ENCODE results near the gene MYLK4. TPM values are rescaled to one million over a fixed set of nuclear protein-coding genes. Genes with fewer than 3 reads are reported as not detected.

MYLK4 gene
- polyA plus RNA-seq, 3 donors, result 0.04 to 0.45 (median 0.08) TPM

DNA sequence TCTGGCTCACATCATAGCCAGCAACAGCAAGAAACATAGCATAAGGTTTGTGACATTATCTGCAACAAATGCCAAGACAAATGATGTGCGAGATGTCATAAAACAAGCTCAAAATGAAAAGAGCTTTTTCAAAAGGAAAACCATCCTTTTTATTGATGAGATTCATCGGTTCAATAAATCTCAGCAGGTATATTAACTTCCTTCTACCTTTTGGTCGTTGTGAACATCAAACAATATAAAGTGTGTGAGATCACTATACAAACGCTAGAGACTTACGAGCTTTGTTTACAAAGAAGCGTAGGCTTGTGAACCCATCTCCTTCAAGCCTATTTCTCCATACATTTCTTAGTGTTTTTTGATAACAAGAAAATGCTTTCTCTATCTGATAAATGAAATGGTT is 18.0 kb upstream of the MYLK4 start:
- peaks cover 82% of the 10 kb centered on the region for H3K79me2 ChIP-seq (ENCODE audit: insufficient read depth, low read length)
- H4K20me1 ChIP-seq (ENCODE audit: insufficient read depth, low read length), result peaks cover 66% of the 10 kb centered on the region
- Mint-ChIP-seq H3K36me3 (peaks cover 36 to 39% of the 10 kb centered on the region in 2 donors), H3K9me3 (peaks cover 0 to 3% (median 0%) of the 10 kb centered on the region in 7 donors), H3K27me3 (ENCODE audit: low read depth in 3 of 3) (peaks cover 0 to 2% (median 0%) of the 10 kb centered on the region in 3 donors), H3K27ac (peak overlapping the region in 1 of 7 donors; percentile 59), H3K4me1 (peaks cover 53% of the 10 kb centered on the region), H3K4me3 (peak overlapping the region; percentile 63 to 91)
- no peak overlapping the region for H3K27ac ChIP-seq (ENCODE audit: low read depth in 1 of 2, low read length in 2 of 2)
- intact Hi-C loops (cut with micrococcal nuclease), result loop anchor here (5.0 to 10.0 kb wide), 4 partner anchors 286 to 1174 kb away; partner anchors contain the start of genes GMDS (in 1 of the 2) and RIPK1 (in 1 of the 2)
- no peaks in the 10 kb centered on the region for H3K27me3 ChIP-seq (ENCODE audit: control insufficient read depth in 2 of 2, insufficient read depth in 2 of 2, low read length in 2 of 2)
- peak overlapping the region in 1 of 3 experiments; percentile 92 for H3K4me3 ChIP-seq (replicated peaks in 1 of 3; ENCODE audit: low read depth in 2 of 3, low read length in 3 of 3)
- peaks cover 20 to 41% of the 10 kb centered on the region in 2 donors for H3K36me3 ChIP-seq (replicated peaks in 1 of 2; ENCODE audit: control insufficient read depth in 1 of 2, insufficient read depth in 2 of 2, low read length in 2 of 2)
- H3K9ac ChIP-seq (ENCODE audit: insufficient read depth, low read length, poor library complexity, severe bottlenecking), result no peak overlapping the region
- H3K9me3 ChIP-seq (replicated peaks in 1 of 2; ENCODE audit: control insufficient read depth in 1 of 2, insufficient read depth in 1 of 2, low read length in 2 of 2), result no peaks in the 10 kb centered on the region
- peak overlapping the region; percentile 92 for H3K4me2 ChIP-seq (replicated peaks; ENCODE audit: extremely low read depth, low read length, poor library complexity, severe bottlenecking)
- peaks cover 34 to 56% of the 10 kb centered on the region in 2 donors for H3K4me1 ChIP-seq (ENCODE audit: control insufficient read depth in 1 of 2, insufficient read depth in 2 of 2, low read length in 2 of 2)
- H2AFZ ChIP-seq (ENCODE audit: insufficient read depth, low read depth, low read length, poor library complexity, severe bottlenecking), result no peak overlapping the region
- no peak for DNase-seq
- no peak for TF ChIP-seq CTCF (IDR thresholded peaks at IDR 0.05)
- 50% methylated on average over 1 of the region's 6 CpGs for WGBS (ENCODE audit: insufficient coverage)

GRCh38 chr6:2767657-2768524 is 17.2 kb upstream of the MYLK4 start:
- Mint-ChIP-seq H3K27me3 (ENCODE audit: low read depth in 3 of 3) (peaks cover 0 to 2% (median 0%) of the 10 kb centered on the region in 3 donors), H3K27ac (peak overlapping the region in 4 of 7 donors; percentile 54 to 79 (median 70)), H3K36me3 (peaks cover 28 to 31% of the 10 kb centered on the region in 2 donors), H3K9me3 (peaks cover 0 to 4% (median 0%) of the 10 kb centered on the region in 7 donors), H3K4me1 (peaks cover 57% of the 10 kb centered on the region), H3K4me3 (peak overlapping the region; percentile 69 to 91)
- no peak overlapping the region for H2AFZ ChIP-seq (ENCODE audit: insufficient read depth, low read depth, low read length, poor library complexity, severe bottlenecking)
- intact Hi-C loops (cut with micrococcal nuclease), result loop anchor here (5.0 to 10.0 kb wide), 4 partner anchors 287 to 1173 kb away; partner anchors contain the start of genes GMDS (in 1 of the 2) and RIPK1 (in 1 of the 2)
- H3K9me3 ChIP-seq (replicated peaks in 1 of 2; ENCODE audit: control insufficient read depth in 1 of 2, insufficient read depth in 1 of 2, low read length in 2 of 2), result peaks cover 0 to 3% of the 10 kb centered on the region in 2 donors
- peaks cover 74% of the 10 kb centered on the region for H3K79me2 ChIP-seq (ENCODE audit: insufficient read depth, low read length)
- no peak for DNase-seq
- peak overlapping the region in 1 of 2 donors; percentile 24 for H3K27ac ChIP-seq (ENCODE audit: low read depth in 1 of 2, low read length in 2 of 2)
- peaks cover 58% of the 10 kb centered on the region for H4K20me1 ChIP-seq (ENCODE audit: insufficient read depth, low read length)
- H3K4me1 ChIP-seq (ENCODE audit: control insufficient read depth in 1 of 2, insufficient read depth in 2 of 2, low read length in 2 of 2), result peaks cover 39 to 60% of the 10 kb centered on the region in 2 donors
- TF ChIP-seq CTCF (IDR thresholded peaks at IDR 0.05), result no peak
- H3K9ac ChIP-seq (ENCODE audit: insufficient read depth, low read length, poor library complexity, severe bottlenecking), result peak overlapping the region; percentile 19
- H3K4me3 ChIP-seq (replicated peaks in 1 of 3; ENCODE audit: low read depth in 2 of 3, low read length in 3 of 3), result peak overlapping the region in 1 of 3 experiments; percentile 92
- peak overlapping the region; percentile 92 for H3K4me2 ChIP-seq (replicated peaks; ENCODE audit: extremely low read depth, low read length, poor library complexity, severe bottlenecking)
- WGBS (ENCODE audit: insufficient coverage), result 31% methylated on average over 3 of the region's 9 CpGs
- peaks cover 12 to 33% of the 10 kb centered on the region in 2 donors for H3K36me3 ChIP-seq (replicated peaks in 1 of 2; ENCODE audit: control insufficient read depth in 1 of 2, insufficient read depth in 2 of 2, low read length in 2 of 2)
- H3K27me3 ChIP-seq (ENCODE audit: control insufficient read depth in 2 of 2, insufficient read depth in 2 of 2, low read length in 2 of 2), result no peaks in the 10 kb centered on the region
